ENCODE data around the gene KIF2C. TPM values are rescaled to one million over a fixed set of nuclear protein-coding genes. Genes with fewer than 3 reads are reported as not detected.

KIF2C gene
- total RNA-seq, 1 experiment from 2014 or later, result 92.6 TPM

GRCh38 chr1:44788120-44788860, 48.7 kb downstream of the KIF2C start, which contains the start of gene BEST4:
TSS of gene BEST4 (minus strand) at chr1:44788170. CDS start at chr1:44787705, 465 bp downstream.
- RAD21 ChIA-PET (ENCODE audit: low non-redundant PET in 1 of 2, low total read pairs in 2 of 2, uncharacterized antibody in 2 of 2, unreplicated experiment in 2 of 2), result no interaction called here
- Histone ChIP-seq H3K4me2 (ENCODE audit: low read length) (no peak within 1 kb of the TSS; the same call in 1 of the 2 replicates), H3K79me2 (ENCODE audit: insufficient read depth, low read length) (no peaks in the 10 kb centered on the region), H3K36me3 (ENCODE audit: control insufficient read depth in 1 of 2, insufficient read depth in 2 of 2, low read length in 2 of 2) (no peaks in the 10 kb centered on the region), H3K9me2 (ENCODE audit: insufficient read depth) (no peaks in the 10 kb centered on the region), H3K27me3 (ENCODE audit: insufficient read depth, low read length) (no peaks in the 10 kb centered on the region), H3K9me3 (ENCODE audit: control insufficient read depth in 1 of 2, insufficient read depth in 1 of 2, low read depth in 1 of 2, low read length in 2 of 2) (no peaks in the 10 kb centered on the region), H3K4me1 (ENCODE audit: control insufficient read depth in 1 of 2, insufficient read depth in 2 of 2, low read length in 2 of 2) (peaks cover 13 to 32% of the 10 kb centered on the region in 2 experiments), H4K20me1 (ENCODE audit: insufficient read depth) (no peaks in the 10 kb centered on the region), H3K27ac (ENCODE audit: low read depth, low read length) (no peak within 1 kb of the TSS), H3K4me3 (replicated peaks in 1 of 2; ENCODE audit: low read depth in 1 of 2, low read length in 2 of 2) (no peak within 1 kb of the TSS), H2AFZ (ENCODE audit: low read depth, low read length, poor library complexity, severe bottlenecking) (no peak within 1 kb of the TSS), H3K9ac (ENCODE audit: low read length) (peak within 1 kb of the TSS; percentile 63; the same call in 1 of the 2 replicates)
- intact Hi-C loops (cut with micrococcal nuclease), result loop anchor here (5.0 kb wide), 1 partner anchor 784 kb away; no protein-coding TSS in a partner anchor
- DNase-seq (ENCODE audit: low read depth, low spot score) (no peak), ATAC-seq (no peak)
- POLR2A ChIA-PET, result interaction anchor here (0.8 to 4.9 kb wide), 6 partner anchors 12 to 67 kb away, joined by 3 to 43 read pairs (median 6); partner anchors contain the start of genes DYNLT4, PLK3 and RNU5D-1
- TF ChIP-seq FOSL1 (IDR thresholded peaks at IDR 0.05; ENCODE audit: low read depth) (no peak), JUND (IDR thresholded peaks at IDR 0.05) (no peak), EGR1 (IDR thresholded peaks at IDR 0.05; ENCODE audit: low read depth) (no peak), RAD21 (IDR thresholded peaks at IDR 0.05; ENCODE audit: low read depth) (no peak), YY1 (IDR thresholded peaks at IDR 0.05; ENCODE audit: extremely low read depth, insufficient replicate concordance, low read depth, low read length) (no peak), SP1 (IDR thresholded peaks at IDR 0.05; ENCODE audit: low read depth) (no peak), EZH2 (IDR thresholded peaks at IDR 0.05) (no peak), POLR2A (IDR thresholded peaks at IDR 0.05; ENCODE audit: borderline replicate concordance, extremely low read depth, insufficient read depth, insufficient read length) (no peak), TCF7L2 (IDR thresholded peaks at IDR 0.05; ENCODE audit: borderline replicate concordance, extremely low read depth, insufficient read depth, insufficient read length) (no peak), SRF (IDR thresholded peaks at IDR 0.05; ENCODE audit: low read depth) (no peak), EZH2phosphoT487 (IDR thresholded peaks at IDR 0.05; ENCODE audit: borderline replicate concordance) (no peak), MAX (IDR thresholded peaks at IDR 0.05) (no peak), POLR2AphosphoS5 (IDR thresholded peaks at IDR 0.05; ENCODE audit: low read depth, low read length) (no peak), ELF1 (IDR thresholded peaks at IDR 0.05; ENCODE audit: borderline replicate concordance, low read depth) (no peak)
- TF ChIP-seq, protein P1, sequence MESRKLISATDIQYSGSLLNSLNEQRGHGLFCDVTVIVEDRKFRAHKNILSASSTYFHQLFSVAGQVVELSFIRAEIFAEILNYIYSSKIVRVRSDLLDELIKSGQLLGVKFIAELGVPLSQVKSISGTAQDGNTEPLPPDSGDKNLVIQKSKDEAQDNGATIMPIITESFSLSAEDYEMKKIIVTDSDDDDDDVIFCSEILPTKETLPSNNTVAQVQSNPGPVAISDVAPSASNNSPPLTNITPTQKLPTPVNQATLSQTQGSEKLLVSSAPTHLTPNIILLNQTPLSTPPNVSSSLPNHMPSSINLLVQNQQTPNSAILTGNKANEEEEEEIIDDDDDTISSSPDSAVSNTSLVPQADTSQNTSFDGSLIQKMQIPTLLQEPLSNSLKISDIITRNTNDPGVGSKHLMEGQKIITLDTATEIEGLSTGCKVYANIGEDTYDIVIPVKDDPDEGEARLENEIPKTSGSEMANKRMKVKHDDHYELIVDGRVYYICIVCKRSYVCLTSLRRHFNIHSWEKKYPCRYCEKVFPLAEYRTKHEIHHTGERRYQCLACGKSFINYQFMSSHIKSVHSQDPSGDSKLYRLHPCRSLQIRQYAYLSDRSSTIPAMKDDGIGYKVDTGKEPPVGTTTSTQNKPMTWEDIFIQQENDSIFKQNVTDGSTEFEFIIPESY (IDR thresholded peaks at IDR 0.05; ENCODE audit: extremely low read depth, insufficient replicate concordance, low read length), result no peak
- CTCF ChIA-PET, result interaction anchor here (1.1 to 1.4 kb wide), 3 partner anchors 9 to 14 kb away, joined by 3 read pairs; partner anchors contain the start of gene PLK3
- BruUV-seq (replicated peaks), result no TSS peak
